H1 (cell line): ENCODE measurements around the gene PRPF39. TPM values are rescaled to one million over a fixed set of nuclear protein-coding genes. Genes with fewer than 3 reads are reported as not detected.

Experiments used
- CTCF ChIA-PET: fragments of 300-600 bp; sonication (Branson Sonifier 250); formaldehyde crosslinking; loops from one replicate; lab custom pipeline; 2021; ENCODE audit not compliant: partially characterized antibody; lab: Charles Lee
- POLR2A ChIA-PET: fragments of 300-600 bp; sonication (Branson Sonifier 250); formaldehyde crosslinking; loops from one replicate; lab custom pipeline; 2021; ENCODE audit warnings: inconsistent platforms; ENCODE audit not compliant: partially characterized antibody; lab: Charles Lee
- DNase-seq, 2 experiments: peaks; one replicate each; pipeline versions ENCODE4 v3.0.0 to v3.0.0-alpha.2; 2010 to 2022; ENCODE audit warnings: low spot score in 2 of 2, low read depth in 1 of 2, mixed read lengths in 1 of 2
- FAIRE-seq: peaks from 2 replicates; lab custom pipeline; 2011; peaks lifted over from hg19 to GRCh38; lab: Jason Lieb, UNC
- H2AFZ ChIP-seq: 2 replicates; pipeline ENCODE4 v1.8.1; 2012; ENCODE audit warnings: low read length, inconsistent platforms
- H2AK5ac ChIP-seq: 2 replicates; pipeline ENCODE4 v1.6.1; 2013; ENCODE audit warnings: low read depth, low read length
- H2BK120ac ChIP-seq: replicated peaks from 2 replicates; pipeline ENCODE3; 2013; ENCODE audit warnings: low read depth, low read length, inconsistent platforms
- H2BK12ac ChIP-seq: 2 replicates; pipeline ENCODE4 v1.6.1; 2013; ENCODE audit warnings: low read depth, low read length
- H2BK15ac ChIP-seq: 2 replicates; pipeline ENCODE4 v1.6.1; 2013; ENCODE audit warnings: low read length
- H2BK20ac ChIP-seq: 2 replicates; pipeline ENCODE4 v1.6.1; 2013; ENCODE audit warnings: low read length
- H2BK5ac ChIP-seq: 2 replicates; pipeline ENCODE4 v1.6.1; 2013; ENCODE audit warnings: low read depth, low read length
- H3K14ac ChIP-seq: 2 replicates; pipeline ENCODE4 v1.6.1; 2013; ENCODE audit warnings: inconsistent platforms; ENCODE audit not compliant: insufficient read length
- H3K18ac ChIP-seq: 2 replicates; pipeline ENCODE4 v1.6.1; 2013; ENCODE audit warnings: low read length; ENCODE audit errors: extremely low read depth
- H3K23ac ChIP-seq: 2 replicates; pipeline ENCODE4 v1.6.1; 2013; ENCODE audit warnings: inconsistent platforms; ENCODE audit not compliant: insufficient read length
- H3K23me2 ChIP-seq: 2 replicates; pipeline ENCODE4 v1.6.1; 2013; ENCODE audit warnings: low read depth, low read length
- H3K27ac ChIP-seq: 2 replicates; pipeline ENCODE4 v1.6.1; 2011; ENCODE audit warnings: low read depth, low read length, inconsistent platforms
- H3K27me3 ChIP-seq, 4 experiments: replicated peaks in 1 of 4; 1 replicate in 1 of 4; 2 replicates in 3 of 4; pipeline versions ENCODE4 v1.6.1 to v1.8.1; 2011 to 2013; ENCODE audit warnings: low read length in 3 of 4, mild to moderate bottlenecking in 3 of 4, inconsistent platforms in 2 of 4, mixed read lengths in 2 of 4, moderate library complexity in 1 of 4; ENCODE audit not compliant: control insufficient read depth in 3 of 4, insufficient read depth in 3 of 4; ENCODE audit errors: extremely low read depth in 1 of 4
- H3K36me3 ChIP-seq, 4 experiments: 2 replicates each; pipeline versions ENCODE4 v1.6.1 to v1.8.1; 2011 to 2013; ENCODE audit warnings: mild to moderate bottlenecking in 4 of 4, low read length in 3 of 4, moderate library complexity in 2 of 4, control low read depth in 1 of 4, inconsistent platforms in 1 of 4; ENCODE audit not compliant: insufficient read depth in 4 of 4, control insufficient read depth in 2 of 4
- H3K4ac ChIP-seq: replicated peaks from 2 replicates; pipeline ENCODE3; 2013; ENCODE audit warnings: low read length, low read depth, mixed read lengths, inconsistent platforms; ENCODE audit not compliant: insufficient read length
- H3K4me1 ChIP-seq, 4 experiments: replicated peaks in 1 of 4; 1 replicate in 1 of 4; 2 replicates in 3 of 4; pipeline versions ENCODE4 v1.6.1 to v1.8.1; 2011 to 2013; ENCODE audit warnings: low read length in 3 of 4, inconsistent platforms in 2 of 4, mixed read lengths in 1 of 4; ENCODE audit not compliant: insufficient read depth in 4 of 4, control insufficient read depth in 3 of 4
- H3K4me2 ChIP-seq, 2 experiments: 2 replicates each; pipeline versions ENCODE4 v1.6.1 to v1.8.1; 2011 to 2013; ENCODE audit warnings: low read depth in 2 of 2, low read length in 2 of 2, control low read depth in 1 of 2, inconsistent platforms in 1 of 2, mild to moderate bottlenecking in 1 of 2; ENCODE audit not compliant: insufficient read depth in 1 of 2
- H3K4me3 ChIP-seq, 4 experiments: fragments of 200-600, 300-600 bp in 1 of 4; sonication (generic), shearing (Covaris generic), sonication (Bioruptor Twin) in 1 of 4; 2 replicates each; pipeline versions ENCODE4 v1.5.1 to v1.8.1; 2011 to 2016; ENCODE audit warnings: low read length in 4 of 4, low read depth in 3 of 4, control low read depth in 2 of 4, inconsistent platforms in 2 of 4, mild to moderate bottlenecking in 2 of 4, mixed read lengths in 1 of 4, moderate library complexity in 1 of 4; ENCODE audit not compliant: insufficient read depth in 2 of 4; ENCODE audit errors: extremely low read depth in 1 of 4
- H3K56ac ChIP-seq: replicated peaks from 2 replicates; pipeline ENCODE3; 2013; ENCODE audit warnings: low read depth, mild to moderate bottlenecking, mixed read lengths, low read length, inconsistent platforms; ENCODE audit not compliant: insufficient read length
- H3K79me1 ChIP-seq: 2 replicates; pipeline ENCODE4 v1.6.1; 2013; ENCODE audit warnings: low read depth, low read length, control low read depth
- H3K79me2 ChIP-seq, 2 experiments: 2 replicates each; pipeline versions ENCODE4 v1.6.1 to v1.8.1; 2012 to 2013; ENCODE audit warnings: low read length in 2 of 2, mild to moderate bottlenecking in 2 of 2, inconsistent platforms in 1 of 2; ENCODE audit not compliant: insufficient read depth in 2 of 2, control insufficient read depth in 1 of 2
- H3K9ac ChIP-seq, 4 experiments: replicated peaks in 1 of 4; 1 replicate in 1 of 4; 2 replicates in 3 of 4; pipeline versions ENCODE4 v1.6.1 to v1.8.1; 2011 to 2013; ENCODE audit warnings: low read depth in 3 of 4, low read length in 3 of 4, control low read depth in 2 of 4, mild to moderate bottlenecking in 2 of 4, moderate library complexity in 2 of 4, inconsistent platforms in 1 of 4; ENCODE audit errors: extremely low read depth in 1 of 4
- H3K9me3 ChIP-seq, 2 experiments: 2 replicates each; pipeline versions ENCODE4 v1.6.1 to v1.8.1; 2012 to 2013; ENCODE audit warnings: mild to moderate bottlenecking in 2 of 2, moderate library complexity in 2 of 2, control low read depth in 1 of 2, inconsistent platforms in 1 of 2, low read depth in 1 of 2, low read length in 1 of 2, mixed read lengths in 1 of 2; ENCODE audit not compliant: insufficient read depth in 2 of 2
- H4K20me1 ChIP-seq, 2 experiments: replicated peaks in 1 of 2; 2 replicates each; pipeline versions ENCODE3 to v1.8.1; 2011 to 2013; ENCODE audit warnings: inconsistent platforms in 2 of 2, low read length in 2 of 2, mild to moderate bottlenecking in 1 of 2; ENCODE audit not compliant: insufficient read depth in 2 of 2, control insufficient read depth in 1 of 2
- H4K5ac ChIP-seq: 2 replicates; pipeline ENCODE4 v1.6.1; 2013; ENCODE audit warnings: low read length, low read depth, mixed read lengths, inconsistent platforms; ENCODE audit not compliant: insufficient read length
- H4K8ac ChIP-seq: 2 replicates; pipeline ENCODE4 v1.8.0; 2013; ENCODE audit warnings: mild to moderate bottlenecking, moderate library complexity, low read length, inconsistent platforms; ENCODE audit not compliant: insufficient read depth; ENCODE audit errors: extremely low read depth
- H4K91ac ChIP-seq: replicated peaks from 2 replicates; pipeline ENCODE3; 2013; ENCODE audit warnings: low read length, mixed read lengths, inconsistent platforms; ENCODE audit not compliant: insufficient read length
- CTBP2 ChIP-seq: IDR thresholded peaks from 2 replicates; pipeline ENCODE4 v1.7.0; 2011; ENCODE audit warnings: borderline replicate concordance, mild to moderate bottlenecking, moderate library complexity, mixed read lengths, low read length; ENCODE audit not compliant: insufficient read depth, insufficient read length
- CTCF ChIP-seq, 3 experiments: IDR thresholded peaks; 1 replicate in 2 of 3; 2 replicates in 1 of 3; pipeline versions ENCODE4 v1.5.1 to v1.6.1; 2011; ENCODE audit warnings: low read length in 3 of 3, mild to moderate bottlenecking in 3 of 3, inconsistent platforms in 2 of 3, low read depth in 1 of 3, moderate library complexity in 1 of 3; ENCODE audit not compliant: insufficient read depth in 1 of 3; ENCODE audit errors: control extremely low read depth in 1 of 3
- HDAC2 ChIP-seq, 2 experiments: fragments of 300-600 bp in 1 of 2; sonication (generic) in 1 of 2; IDR thresholded peaks; 2 replicates each; pipeline ENCODE4 v1.6.1; 2011 to 2012; ENCODE audit warnings: low read depth in 2 of 2, low read length in 2 of 2, mild to moderate bottlenecking in 2 of 2, moderate library complexity in 2 of 2, borderline replicate concordance in 1 of 2, inconsistent platforms in 1 of 2
- MAFK ChIP-seq: IDR thresholded peaks from 2 replicates; pipeline ENCODE4 v1.6.1; 2012; ENCODE audit warnings: low read depth, mild to moderate bottlenecking, improper control_type of control experiment, low read length
- NANOG ChIP-seq: IDR thresholded peaks from 2 replicates; pipeline ENCODE4 v1.6.1; 2011; ENCODE audit warnings: low read length, low read depth, mild to moderate bottlenecking, inconsistent platforms; ENCODE audit not compliant: insufficient read depth, poor library complexity, severe bottlenecking
- RFX5 ChIP-seq: IDR thresholded peaks from 2 replicates; pipeline ENCODE4 v1.6.1; 2011; ENCODE audit warnings: low read depth, low read length, improper control_type of control experiment, borderline replicate concordance
- SIN3A ChIP-seq, 2 experiments: IDR thresholded peaks in 1 of 2; conservative IDR thresholded peaks in 1 of 2; 2 replicates each; pipeline ENCODE4 v1.6.1; 2011 to 2012; ENCODE audit warnings: low read length in 2 of 2, improper control_type of control experiment in 1 of 2, low read depth in 1 of 2, mild to moderate bottlenecking in 1 of 2
- SIRT6 ChIP-seq: IDR thresholded peaks from one replicate; pipeline ENCODE4 v1.7.1; 2012; ENCODE audit warnings: low read length, inconsistent platforms
- SP4 ChIP-seq: IDR thresholded peaks from 2 replicates; pipeline ENCODE4 v1.6.1; 2012; ENCODE audit warnings: low read length, inconsistent platforms
- TAF7 ChIP-seq: optimal IDR thresholded peaks from 2 replicates; pipeline ENCODE3; 2011; ENCODE audit warnings: low read depth, mild to moderate bottlenecking, inconsistent platforms, low read length, moderate library complexity, borderline replicate concordance
- YY1 ChIP-seq: IDR thresholded peaks from 2 replicates; pipeline ENCODE4 v1.6.1; 2011; ENCODE audit warnings: low read depth, mild to moderate bottlenecking, low read length
- ZNF274 ChIP-seq: IDR thresholded peaks from 2 replicates; pipeline ENCODE4 v1.7.0; 2012; ENCODE audit warnings: low read length, borderline replicate concordance; ENCODE audit errors: extremely low read depth
- polyA plus RNA-seq, 7 experiments: library from polyadenylated mRNA; depleted of rRNA in 3 of 7; stranded (reverse) in 5 of 7; unstranded in 2 of 7; fragments of >200 nt in 5 of 7; fragments of 200-250 nt in 2 of 7; gene quantifications; 1 replicate in 5 of 7; 2 replicates in 1 of 7; 4 replicates in 1 of 7; pipeline versions ENCODE4 v1.2.1 to v1.2.3, GENCODE V29; 2011 to 2013; ENCODE audit warnings: missing spikeins in 2 of 7, mixed read lengths in 2 of 7
- total RNA-seq: library from RNA; stranded (reverse); fragmentation: NEBNext Ultra II Directional; extraction: Animal tissue kit (Norgen Biotek cat#: 25700); gene quantifications from 2 replicates; pipeline ENCODE4 v1.2.1, GENCODE V29; 2021

PRPF39 gene
- total and polyA plus RNA-seq, 2 of the 8 experiments (the other 6 are each of a cell fraction or from before 2014, with no cell fraction given), result 22.4 to 43.3 TPM

GRCh38 chr14:45103806-45104205 is 19.9 kb downstream of the PRPF39 start:
- Histone ChIP-seq H3K4me2 (no peak overlapping the region), H3K36me3 (peaks cover 6 to 66% (median 17%) of the 10 kb centered on the region in 4 experiments), H2AK5ac (no peak overlapping the region), H4K20me1 (no peaks in the 10 kb centered on the region), H4K8ac (no peak overlapping the region), H3K4ac (no peak overlapping the region), H2BK12ac (no peak overlapping the region), H3K56ac (no peak overlapping the region), H3K9ac (no peak overlapping the region), H2BK120ac (no peak overlapping the region), H3K14ac (no peak overlapping the region), H3K79me1 (no peaks in the 10 kb centered on the region), H2BK5ac (no peak overlapping the region), H3K4me3 (no peak overlapping the region), H4K91ac (no peak overlapping the region), H3K23me2 (no peaks in the 10 kb centered on the region; the same call in 1 of the 2 replicates), H3K23ac (no peak overlapping the region), H3K79me2 (no peaks in the 10 kb centered on the region), H2BK20ac (no peak overlapping the region), H3K27me3 (no peaks in the 10 kb centered on the region), H3K4me1 (no peaks in the 10 kb centered on the region), H3K9me3 (no peaks in the 10 kb centered on the region), H2AFZ (no peak overlapping the region), H3K27ac (no peak overlapping the region), H4K5ac (no peak overlapping the region), H3K18ac (no peak overlapping the region), H2BK15ac (no peak overlapping the region)
- ChIA-PET POLR2A (no interaction called here), CTCF (no interaction called here)
- DNase-seq (no peak), FAIRE-seq (no peak)
- TF ChIP-seq MAFK, result no peak
- TF ChIP-seq CTBP2, result no peak
- TF ChIP-seq TAF7, result no peak
- TF ChIP-seq YY1, result no peak
- no peak for TF ChIP-seq HDAC2 (IDR thresholded peaks at IDR 0.05; ENCODE audit: borderline replicate concordance in 1 of 2, low read depth in 2 of 2, low read length in 2 of 2)
- TF ChIP-seq SIRT6, result no peak
- no peak for TF ChIP-seq SP4
- no peak for TF ChIP-seq CTCF (IDR thresholded peaks at IDR 0.05; ENCODE audit: control extremely low read depth in 1 of 3, insufficient read depth in 1 of 3, low read depth in 1 of 3, low read length in 3 of 3)
- TF ChIP-seq SIN3A (conservative IDR thresholded peaks at IDR 0.05 in 1 of 2, IDR thresholded peaks at IDR 0.05 in 1 of 2; ENCODE audit: low read depth in 1 of 2, low read length in 2 of 2), result no peak
- TF ChIP-seq ZNF274, result no peak
- TF ChIP-seq RFX5, result no peak
- no peak for TF ChIP-seq NANOG
